Fibroblast of mammary gland (primary cell): Measurements from ENCODE around the gene PIP4K2A.

Experiments used
- DNase-seq: peaks from one replicate; pipeline ENCODE4 v3.0.0-alpha.2; 2010; ENCODE audit warnings: low read depth
- H3K4me3 ChIP-seq: 2 replicates; pipeline ENCODE4 v1.5.1; 2011; ENCODE audit warnings: low read depth, mild to moderate bottlenecking, low read length, moderate library complexity; ENCODE audit not compliant: control insufficient read depth
- CTCF ChIP-seq: conservative IDR thresholded peaks from 2 replicates; pipeline ENCODE4 v1.5.1; 2011; ENCODE audit warnings: low read depth, low read length, inconsistent platforms; ENCODE audit not compliant: control insufficient read depth, insufficient read depth

Gene PIP4K2A

GRCh38 chr10:22617051-22617450, 97.3 kb downstream of the PIP4K2A start:
- H3K4me3 ChIP-seq, result no peak overlapping the region
- TF ChIP-seq CTCF, result no peak
- no peak for DNase-seq

- no peak overlapping the region for H3K4me3 ChIP-seq
- TF ChIP-seq CTCF, result no peak
- peak; percentile 65 for DNase-seq
Measured at GRCh38 chr10:22615819-22616499, 98.4 kb downstream of the PIP4K2A start.

GRCh38 chr10:22615101-22615500, 99.3 kb downstream of the PIP4K2A start:
- no peak for DNase-seq
- no peak overlapping the region for H3K4me3 ChIP-seq
- no peak for TF ChIP-seq CTCF

- TF ChIP-seq CTCF, result no peak
Measured at GRCh38 chr10:22613011-22613410, 101.4 kb downstream of the PIP4K2A start.

GRCh38 chr10:22612318-22612717, 102.1 kb downstream of the PIP4K2A start:
- no peak for TF ChIP-seq CTCF
- no peak overlapping the region for H3K4me3 ChIP-seq
- DNase-seq, result no peak

More at GRCh38 chr10:22613011-22613410, 101.4 kb downstream of the PIP4K2A start:
- DNase-seq, result no peak
- no peak overlapping the region for H3K4me3 ChIP-seq

- DNase-seq, result no peak
- no peak overlapping the region for H3K4me3 ChIP-seq
- no peak for TF ChIP-seq CTCF
Measured at GRCh38 chr10:22611425-22612115, 102.8 kb downstream of the PIP4K2A start.
